HUDEP-2 (cell line): ENCODE data around the gene EPS8.
"Not testable (repeated sequence)": the region's sequence is repeated elsewhere in the genome, so short reads cannot be mapped to it uniquely, and the experiment has no call there.

Experiments
- DNase-seq, 76 experiments: peaks; one replicate each; lab custom pipeline; 2025; ENCODE audit not compliant: unreplicated experiment in 76 of 76; lab: John Stamatoyannopoulos, UW

EPS8 gene

GRCh38 chr12:15762162-15762561 is 27.0 kb downstream of the EPS8 start:
- not testable (repeated sequence) for DNase-seq

- DNase-seq = peak in 2 of 76 experiments; percentile 4 to 10
These were observed 31.5 kb downstream of the EPS8 start for GRCh38 chr12:15757553-15758255.

DNA sequence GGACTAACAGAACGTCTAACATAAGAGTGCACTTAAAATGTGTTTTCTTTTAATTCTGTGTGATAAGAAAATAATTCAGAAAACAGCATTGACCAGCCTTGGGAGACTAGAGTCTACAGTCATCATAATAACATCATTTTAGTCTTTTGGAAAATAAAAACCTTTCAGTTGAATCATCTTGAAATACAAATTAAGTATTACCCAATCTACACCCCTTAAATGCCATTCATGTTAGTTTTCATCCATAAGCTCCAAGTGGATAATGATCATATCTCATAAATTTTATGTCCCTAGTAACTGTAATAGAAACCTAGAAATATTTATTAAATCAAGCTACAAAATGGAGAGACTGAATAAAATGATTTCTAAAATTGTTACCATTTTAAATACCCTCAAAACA is 32.4 kb downstream of the EPS8 start:
- DNase-seq = no peak

DNA sequence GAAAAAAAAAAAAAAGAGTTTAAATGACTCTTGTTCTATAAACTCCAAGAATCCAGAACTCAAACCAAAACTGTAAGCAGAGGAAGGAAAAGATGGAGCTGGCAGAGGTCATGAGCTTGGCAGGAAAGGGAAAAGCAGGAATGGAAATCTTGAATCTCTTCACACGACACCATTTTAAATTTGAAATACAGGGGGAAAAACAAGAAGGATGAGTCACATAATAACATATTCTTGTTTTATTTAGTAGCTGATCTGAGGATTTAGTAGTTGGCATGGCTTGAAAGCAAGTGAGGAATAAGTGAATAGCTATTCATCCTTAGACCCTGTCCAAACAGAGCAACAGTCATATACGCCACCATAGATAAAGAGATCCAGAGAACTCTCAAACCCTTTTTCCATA is 35.0 kb downstream of the EPS8 start:
- DNase-seq = no peak

DNA sequence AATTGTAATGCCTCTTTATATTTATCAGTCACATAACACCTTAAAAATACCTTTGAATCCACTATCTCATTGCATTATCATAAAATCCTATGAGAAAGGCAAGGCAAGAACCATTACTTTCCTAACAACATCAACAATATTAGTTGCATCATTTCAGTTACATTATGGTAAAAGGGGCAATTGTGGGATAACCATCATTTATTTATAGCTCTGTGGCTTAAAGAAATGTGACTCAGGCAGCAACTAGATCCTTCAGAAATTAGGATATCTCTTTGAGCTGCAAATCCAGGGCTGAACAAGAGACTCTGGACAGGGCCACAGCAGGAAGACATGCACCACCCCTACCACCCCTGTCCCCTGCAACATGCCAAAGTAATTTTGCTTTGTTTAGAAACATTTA is 36.4 kb downstream of the EPS8 start:
- DNase-seq = no peak

GRCh38 chr12:15751741-15752140 is 37.4 kb downstream of the EPS8 start:
- peak in 1 of 76 experiments; percentile 6 for DNase-seq

GRCh38 chr12:15749937-15750336 is 39.3 kb downstream of the EPS8 start:
- DNase-seq = peak in 6 of 76 experiments; percentile 1 to 33 (median 6)

- not testable (repeated sequence) for DNase-seq
These were observed 47.3 kb downstream of the EPS8 start for GRCh38 chr12:15741870-15742269.

- no peak for DNase-seq
These were observed 48.1 kb downstream of the EPS8 start for GRCh38 chr12:15741082-15741481.

DNA sequence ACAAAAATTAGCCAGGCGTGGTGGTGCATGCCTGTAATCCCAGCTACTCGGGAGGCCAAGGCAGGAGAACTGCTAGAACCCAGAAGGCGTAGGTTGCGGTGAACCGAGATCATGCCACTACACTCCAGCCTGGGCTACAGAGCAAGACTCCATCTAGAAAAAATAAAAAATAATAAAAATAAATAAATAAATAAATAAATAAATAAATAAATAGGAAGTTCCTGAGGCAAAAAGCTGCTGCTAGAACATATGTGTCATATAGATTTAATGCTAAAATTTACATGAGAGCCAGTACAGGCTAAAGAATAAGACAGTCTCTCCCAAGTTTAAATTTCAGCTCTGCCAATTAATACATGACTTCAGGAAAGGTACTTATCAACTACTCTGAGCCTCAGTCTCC is 48.8 kb downstream of the EPS8 start:
- not testable (repeated sequence) for DNase-seq

DNA sequence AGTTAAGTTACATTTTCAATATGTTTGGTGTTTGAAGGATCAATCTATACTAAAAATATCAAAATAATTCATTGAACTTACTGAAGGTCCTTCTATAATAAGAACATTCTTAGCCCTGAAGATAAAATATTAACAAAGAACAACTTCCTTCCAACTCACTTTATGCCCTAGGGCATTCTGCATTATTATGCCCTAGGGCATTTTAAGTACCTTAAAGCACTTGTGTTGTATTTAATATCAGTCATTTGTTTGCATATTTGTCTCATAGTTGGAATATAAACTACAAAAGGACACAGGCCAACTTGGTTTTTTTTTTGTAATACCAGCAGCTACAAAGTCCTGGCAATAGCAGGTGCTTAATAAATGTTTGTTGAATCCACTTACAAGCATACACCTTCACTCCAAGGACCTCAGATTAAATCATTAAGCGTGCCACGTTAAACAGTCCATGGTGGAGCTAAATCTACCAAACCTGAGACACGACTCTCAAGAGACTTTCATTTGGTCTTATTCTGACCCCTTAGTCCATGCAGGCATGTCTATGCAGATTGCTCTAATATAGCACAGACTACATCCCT is 50.7 kb downstream of the EPS8 start:
- DNase-seq = no peak

GRCh38 chr12:15735837-15736615 is 53.2 kb downstream of the EPS8 start:
- DNase-seq = no peak

DNA sequence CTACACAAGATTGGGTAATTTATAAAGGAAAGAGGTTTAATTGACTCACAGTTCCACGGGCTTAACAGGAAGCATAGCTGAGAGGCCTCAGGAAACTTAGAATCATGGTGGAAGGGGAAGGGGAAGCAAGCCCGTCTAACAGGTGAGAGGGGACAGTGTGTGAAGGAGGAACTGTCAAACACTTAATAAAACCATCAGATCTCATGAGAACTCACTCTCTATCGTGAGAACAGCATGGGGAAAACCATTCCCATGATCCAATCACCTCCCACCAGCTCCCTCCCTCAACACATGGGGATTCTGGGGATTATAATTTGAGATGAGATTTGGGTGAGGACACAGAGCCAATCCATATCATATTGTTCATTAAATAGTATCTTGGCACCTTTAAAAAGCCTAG is 56.1 kb downstream of the EPS8 start:
- no peak for DNase-seq

GRCh38 chr12:15732341-15733061 is 56.7 kb downstream of the EPS8 start:
- DNase-seq = no peak

DNA sequence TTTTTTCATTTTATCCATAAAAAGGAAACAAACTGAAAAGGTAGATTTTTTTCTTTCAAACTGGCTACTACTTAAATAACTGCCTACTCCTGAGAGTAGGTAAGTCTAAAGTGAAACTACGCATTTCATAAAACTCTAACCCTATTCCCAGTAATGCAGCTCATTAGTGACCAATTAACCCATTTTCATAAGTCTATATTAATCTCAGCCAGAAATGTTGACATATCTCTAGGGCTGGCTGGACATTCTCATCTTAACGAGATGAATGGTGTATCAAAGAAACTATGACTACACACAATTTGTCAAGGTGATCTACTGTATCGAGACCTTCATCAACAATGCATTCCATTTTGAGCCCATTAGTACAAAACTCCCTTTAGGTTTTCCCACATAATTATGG is 57.2 kb downstream of the EPS8 start:
- no peak for DNase-seq

DNA sequence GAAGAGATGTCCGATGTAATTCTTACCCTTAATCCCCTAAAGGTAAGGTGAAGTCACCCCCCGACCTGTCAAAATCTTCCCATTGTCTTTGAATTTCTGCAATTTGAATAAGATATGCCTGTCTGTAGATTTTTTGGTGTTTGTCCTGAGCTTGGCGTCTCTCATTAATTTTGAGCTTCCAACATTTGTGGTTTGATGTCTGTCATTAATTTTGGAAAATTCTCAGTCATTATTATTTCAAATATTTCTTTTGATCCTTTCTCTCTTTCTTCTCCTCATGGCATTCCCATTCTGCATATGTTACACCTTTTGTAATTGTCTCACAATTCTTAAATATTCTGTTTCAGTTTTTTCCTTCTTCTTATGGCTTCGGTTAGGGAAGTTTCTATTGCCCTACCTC is 60.1 kb downstream of the EPS8 start:
- no peak for DNase-seq

DNA sequence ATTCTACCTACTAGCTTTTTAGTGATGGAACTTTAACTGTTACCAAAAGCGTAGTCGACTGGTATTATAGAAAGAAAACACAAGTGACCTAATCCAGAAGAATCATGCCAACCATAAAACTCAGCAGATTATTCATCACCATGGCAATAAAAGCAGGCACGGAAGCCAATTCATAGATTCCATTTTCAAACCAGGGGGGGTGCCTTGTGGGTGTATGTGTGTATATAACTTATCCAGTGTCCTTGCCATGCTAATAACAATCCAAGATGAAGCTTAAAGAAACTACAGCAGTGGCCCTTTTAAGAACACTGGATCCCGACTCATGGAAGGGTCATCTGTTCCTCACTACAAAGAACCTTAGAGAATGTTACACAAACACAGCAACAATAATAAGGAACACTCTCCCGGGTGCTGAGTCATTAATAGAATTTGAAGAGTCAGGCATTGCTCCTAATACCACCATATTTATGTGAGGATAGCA is 61.0 kb downstream of the EPS8 start:
- no peak for DNase-seq

DNA sequence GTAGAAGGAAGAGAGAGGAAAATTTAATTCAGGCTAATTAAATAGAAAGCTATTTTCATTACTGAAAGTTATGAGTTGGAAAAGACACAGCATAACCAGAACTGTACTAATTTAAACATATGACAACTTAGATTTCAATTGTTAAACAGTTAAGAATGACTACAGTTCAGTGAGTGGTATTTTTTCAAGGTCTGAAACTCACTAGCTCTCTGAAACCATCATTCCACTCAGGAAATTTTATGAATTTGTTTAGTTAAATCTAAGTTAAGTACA is 62.4 kb downstream of the EPS8 start:
- DNase-seq = no peak

GRCh38 chr12:15726027-15726877 is 62.9 kb downstream of the EPS8 start:
- DNase-seq = no peak

DNA sequence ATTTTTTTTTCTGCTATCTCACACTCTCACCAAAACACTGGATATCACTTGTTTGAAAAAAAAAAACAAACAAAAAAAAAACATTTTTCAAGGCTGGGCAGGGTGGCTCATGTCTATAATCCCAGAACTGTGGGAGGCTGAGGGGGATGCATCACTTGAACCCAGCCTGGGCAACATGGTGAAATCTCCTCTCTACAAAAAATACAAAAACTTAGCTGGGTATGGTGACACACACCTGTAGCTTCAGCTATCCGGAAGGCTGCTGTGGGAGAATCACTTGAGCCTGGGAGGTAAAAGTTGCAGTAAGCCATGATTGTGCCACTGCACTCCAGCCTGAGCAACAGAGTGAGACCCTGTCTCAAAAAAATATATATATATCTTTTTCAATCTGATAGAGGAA is 66.2 kb downstream of the EPS8 start:
- DNase-seq = no peak
